Adrenal gland (tissue), 5 donors: ENCODE results near the gene MYF5.

Experiments
- POLR2A ChIP-seq, 2 donors: fragments of 450-650 bp; IDR thresholded peaks; one replicate each; pipeline ENCODE4 v1.6.1; 2017; ENCODE audit warnings: antibody characterized with exemption in 2 of 2, mild to moderate bottlenecking in 2 of 2, moderate library complexity in 1 of 2
- TF ChIP-seq, protein P1 (sequence below), 6 experiments: fragments of 450-650 bp in 4 of 6; fragments of 200-600 bp in 2 of 6; sonication (generic) in 1 of 6; IDR thresholded peaks; 1 replicate in 5 of 6; 2 replicates in 1 of 6; pipeline versions ENCODE4 v1.5.1 to v1.8.0; 2016 to 2021; ENCODE audit warnings: antibody characterized with exemption in 6 of 6, mild to moderate bottlenecking in 2 of 6, moderate library complexity in 1 of 6
- donor health status: DM: no; HTN: no; CAD: no.

DNA sequence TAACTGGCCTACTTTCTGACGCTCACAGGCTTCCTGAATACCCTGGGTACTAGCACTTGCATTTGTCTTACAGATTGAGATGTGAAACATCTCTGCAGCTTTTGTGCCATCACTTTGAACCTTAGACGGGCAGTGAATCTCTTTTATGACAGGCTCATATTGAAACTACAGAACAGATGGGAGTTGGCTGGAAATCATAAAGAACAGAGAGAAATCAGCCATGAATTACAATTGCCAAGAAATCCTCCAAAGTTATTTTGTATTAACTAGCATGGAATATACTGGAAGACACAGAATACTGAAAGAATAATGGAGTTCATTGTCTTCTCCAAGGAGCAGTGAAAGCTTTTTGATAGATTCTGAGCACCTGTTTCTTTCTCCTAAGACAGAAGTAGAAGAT, 32.7 kb downstream of the MYF5 start:
- TF ChIP-seq, protein P1, sequence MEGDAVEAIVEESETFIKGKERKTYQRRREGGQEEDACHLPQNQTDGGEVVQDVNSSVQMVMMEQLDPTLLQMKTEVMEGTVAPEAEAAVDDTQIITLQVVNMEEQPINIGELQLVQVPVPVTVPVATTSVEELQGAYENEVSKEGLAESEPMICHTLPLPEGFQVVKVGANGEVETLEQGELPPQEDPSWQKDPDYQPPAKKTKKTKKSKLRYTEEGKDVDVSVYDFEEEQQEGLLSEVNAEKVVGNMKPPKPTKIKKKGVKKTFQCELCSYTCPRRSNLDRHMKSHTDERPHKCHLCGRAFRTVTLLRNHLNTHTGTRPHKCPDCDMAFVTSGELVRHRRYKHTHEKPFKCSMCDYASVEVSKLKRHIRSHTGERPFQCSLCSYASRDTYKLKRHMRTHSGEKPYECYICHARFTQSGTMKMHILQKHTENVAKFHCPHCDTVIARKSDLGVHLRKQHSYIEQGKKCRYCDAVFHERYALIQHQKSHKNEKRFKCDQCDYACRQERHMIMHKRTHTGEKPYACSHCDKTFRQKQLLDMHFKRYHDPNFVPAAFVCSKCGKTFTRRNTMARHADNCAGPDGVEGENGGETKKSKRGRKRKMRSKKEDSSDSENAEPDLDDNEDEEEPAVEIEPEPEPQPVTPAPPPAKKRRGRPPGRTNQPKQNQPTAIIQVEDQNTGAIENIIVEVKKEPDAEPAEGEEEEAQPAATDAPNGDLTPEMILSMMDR (IDR thresholded peaks at IDR 0.05): no peak
- no peak for TF ChIP-seq POLR2A (IDR thresholded peaks at IDR 0.05)
